Measurements from ENCODE around the gene NELL1. TPM values are rescaled to one million over a fixed set of nuclear protein-coding genes. Genes with fewer than 3 reads are reported as not detected.

The NELL1 gene
- total RNA-seq, 1 experiment from 2014 or later: 0.22 TPM

GRCh38 chr11:21160140-21160539, 490.8 kb downstream of the NELL1 start:
- Histone ChIP-seq H3K4me1 (ENCODE audit: insufficient read depth, low read length) (no peaks in the 10 kb centered on the region), H4K8ac (replicated peaks; ENCODE audit: insufficient read length, low read depth, low read length) (no peak overlapping the region), H2AK5ac (ENCODE audit: insufficient read length, low read length) (no peak overlapping the region), H3K23me2 (ENCODE audit: insufficient read length, low read depth, low read length, poor library complexity, severe bottlenecking) (no peaks in the 10 kb centered on the region), H3K14ac (ENCODE audit: insufficient read depth, low read length) (no peak overlapping the region), H4K5ac (ENCODE audit: insufficient read length, low read depth, low read length) (no peak overlapping the region), H3K9me3 (ENCODE audit: control insufficient read depth, low read depth, low read length) (no peaks in the 10 kb centered on the region), H2BK12ac (ENCODE audit: insufficient read length, low read depth, low read length) (no peak overlapping the region), H3K79me2 (ENCODE audit: insufficient read depth, low read length) (no peaks in the 10 kb centered on the region), H4K20me1 (ENCODE audit: control insufficient read depth, insufficient read depth, insufficient read length) (no peaks in the 10 kb centered on the region), H2BK15ac (ENCODE audit: low read depth, low read length) (no peak overlapping the region), H3K79me1 (ENCODE audit: insufficient read depth, low read depth, low read length, poor library complexity, severe bottlenecking) (no peaks in the 10 kb centered on the region), H3K27ac (ENCODE audit: insufficient read length, low read depth, low read length) (no peak overlapping the region), H2AFZ (ENCODE audit: low read length) (no peak overlapping the region), H3K4ac (ENCODE audit: low read depth, low read length) (no peak overlapping the region), H3T11ph (ENCODE audit: low read length) (no peak overlapping the region), H2BK120ac (ENCODE audit: low read depth, low read length, poor library complexity, severe bottlenecking) (no peak overlapping the region), H3K27me3 (ENCODE audit: insufficient read depth, low read length) (no peaks in the 10 kb centered on the region), H4K91ac (ENCODE audit: insufficient read length, low read depth, low read length) (no peak overlapping the region), H3K56ac (ENCODE audit: insufficient read length, low read depth, low read length) (no peak overlapping the region), H3K18ac (ENCODE audit: insufficient read length, low read depth, low read length) (no peak overlapping the region), H3K9ac (ENCODE audit: extremely low read depth, insufficient read length, low read length) (no peak overlapping the region), H3K4me2 (ENCODE audit: insufficient read depth, insufficient read length, low read length) (no peak overlapping the region), H3K23ac (ENCODE audit: insufficient read length, low read depth, low read length) (no peak overlapping the region), H2BK5ac (ENCODE audit: insufficient read length, low read length) (no peak overlapping the region), H2BK20ac (ENCODE audit: low read depth, low read length, poor library complexity, severe bottlenecking) (no peak overlapping the region)
- DNase-seq: no peak
- no peak for TF ChIP-seq CTCF (conservative IDR thresholded peaks at IDR 0.05)
- H3K27ac Mint-ChIP-seq: no peak overlapping the region
- H3K36me3 Mint-ChIP-seq (ENCODE audit: insufficient read depth in 1 of 3, low read depth in 3 of 3): no peaks in the 10 kb centered on the region
- no peaks in the 10 kb centered on the region for H3K27me3 Mint-ChIP-seq (ENCODE audit: low read depth)
- H3K4me3 Mint-ChIP-seq: no peak overlapping the region
- H3K9me3 Mint-ChIP-seq: no peaks in the 10 kb centered on the region
- no CpG with 5 or more reads among the region's 3 CpGs for WGBS (ENCODE audit: extremely low coverage, insufficient read length, low lambda C conversion rate)
- no peaks in the 10 kb centered on the region for H3K4me1 Mint-ChIP-seq

Data from H9 (cell line).